ENCODE results near the gene PRR14L.
"Not testable (repeated sequence)": the region's sequence is repeated elsewhere in the genome, so short reads cannot be mapped to it uniquely, and the experiment has no call there.

The PRR14L gene

GRCh38 chr22:31680861-31681341 lies 69.0 kb downstream of the PRR14L start:
- no peak overlapping the region for H3K27ac ChIP-seq
- TF ChIP-seq CTCF (conservative IDR thresholded peaks at IDR 0.05) (no peak), ZFX (IDR thresholded peaks at IDR 0.05) (no peak)

- TF ChIP-seq ZFX (IDR thresholded peaks at IDR 0.05): no peak
- no peak for TF ChIP-seq CTCF (conservative IDR thresholded peaks at IDR 0.05)
- H3K27ac ChIP-seq: no peak overlapping the region
These were observed 71.2 kb downstream of the PRR14L start for GRCh38 chr22:31678748-31679147.

- no peak overlapping the region for H3K27ac ChIP-seq
- TF ChIP-seq CTCF (conservative IDR thresholded peaks at IDR 0.05): no peak
- no peak for TF ChIP-seq ZFX (IDR thresholded peaks at IDR 0.05)
These were observed 73.2 kb downstream of the PRR14L start for GRCh38 chr22:31676700-31677099.

GRCh38 chr22:31674219-31674618 lies 75.7 kb downstream of the PRR14L start:
- not testable (repeated sequence) for H3K27ac ChIP-seq

- not testable (repeated sequence) for H3K27ac ChIP-seq
These were observed 81.1 kb downstream of the PRR14L start for GRCh38 chr22:31668849-31669248.

GRCh38 chr22:31662668-31663037 lies 87.3 kb downstream of the PRR14L start:
- peak overlapping the region; percentile 76 for H3K27ac ChIP-seq
- TF ChIP-seq ZFX (IDR thresholded peaks at IDR 0.05): no peak
- no peak for TF ChIP-seq CTCF (conservative IDR thresholded peaks at IDR 0.05)

- no peak for TF ChIP-seq CTCF (conservative IDR thresholded peaks at IDR 0.05)
- no peak for TF ChIP-seq ZFX (IDR thresholded peaks at IDR 0.05)
- H3K27ac ChIP-seq: peak within 1 kb of the TSS; percentile 76
These were observed 87.9 kb downstream of the PRR14L start, which contains the start of gene PISD for GRCh38 chr22:31661851-31662667. Gene PISD (minus strand): TSS chr22:31662215. CDS start chr22:31662208, 7 bp downstream.

- H3K27ac ChIP-seq: peak overlapping the region; percentile 76
These were observed 89.0 kb downstream of the PRR14L start for GRCh38 chr22:31660860-31661341.

GRCh38 chr22:31659246-31659645 lies 90.7 kb downstream of the PRR14L start:
- TF ChIP-seq ZFX (IDR thresholded peaks at IDR 0.05) (no peak), CTCF (conservative IDR thresholded peaks at IDR 0.05) (no peak)
- H3K27ac ChIP-seq: no peak overlapping the region

All from C4-2B (cell line).